GM10266 (cell line): ENCODE data around the gene DUSP10.

Experiments
- DNase-seq: peaks from one replicate; pipeline ENCODE4 v3.0.0; 2012; ENCODE audit errors: extremely low spot score
- TF ChIP-seq, protein P1 (sequence below): IDR thresholded peaks from 2 replicates; pipeline ENCODE4 v1.5.1; 2012; ENCODE audit warnings: mild to moderate bottlenecking, low read depth; ENCODE audit not compliant: control insufficient read depth, insufficient read depth; ENCODE audit errors: missing control alignments

The DUSP10 gene

DNA sequence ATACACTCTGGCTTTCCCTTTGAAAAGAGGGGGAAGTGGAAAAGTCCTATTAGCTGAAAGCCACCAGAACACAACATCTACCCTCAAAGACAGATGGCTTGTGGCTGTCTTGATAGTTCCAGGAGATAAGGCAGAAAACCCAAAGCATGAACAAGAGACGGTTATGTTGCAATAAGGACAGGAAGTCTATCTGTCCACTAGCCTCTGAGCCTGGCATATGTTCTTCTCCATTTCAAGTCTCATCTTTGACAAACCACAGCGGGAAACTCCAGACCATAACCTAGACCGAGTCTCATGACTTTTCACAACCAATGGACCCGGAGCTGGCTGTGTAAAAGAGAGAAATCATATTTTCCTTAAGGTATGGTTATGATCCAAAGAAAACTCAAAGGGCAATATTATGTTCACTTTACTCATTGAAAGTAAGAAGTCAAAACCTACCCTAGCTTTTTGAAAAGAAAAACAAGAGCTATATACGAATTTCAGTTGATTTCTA, 33.8 kb downstream of the DUSP10 start:
- peak; percentile 52 for DNase-seq
- TF ChIP-seq, protein P1, sequence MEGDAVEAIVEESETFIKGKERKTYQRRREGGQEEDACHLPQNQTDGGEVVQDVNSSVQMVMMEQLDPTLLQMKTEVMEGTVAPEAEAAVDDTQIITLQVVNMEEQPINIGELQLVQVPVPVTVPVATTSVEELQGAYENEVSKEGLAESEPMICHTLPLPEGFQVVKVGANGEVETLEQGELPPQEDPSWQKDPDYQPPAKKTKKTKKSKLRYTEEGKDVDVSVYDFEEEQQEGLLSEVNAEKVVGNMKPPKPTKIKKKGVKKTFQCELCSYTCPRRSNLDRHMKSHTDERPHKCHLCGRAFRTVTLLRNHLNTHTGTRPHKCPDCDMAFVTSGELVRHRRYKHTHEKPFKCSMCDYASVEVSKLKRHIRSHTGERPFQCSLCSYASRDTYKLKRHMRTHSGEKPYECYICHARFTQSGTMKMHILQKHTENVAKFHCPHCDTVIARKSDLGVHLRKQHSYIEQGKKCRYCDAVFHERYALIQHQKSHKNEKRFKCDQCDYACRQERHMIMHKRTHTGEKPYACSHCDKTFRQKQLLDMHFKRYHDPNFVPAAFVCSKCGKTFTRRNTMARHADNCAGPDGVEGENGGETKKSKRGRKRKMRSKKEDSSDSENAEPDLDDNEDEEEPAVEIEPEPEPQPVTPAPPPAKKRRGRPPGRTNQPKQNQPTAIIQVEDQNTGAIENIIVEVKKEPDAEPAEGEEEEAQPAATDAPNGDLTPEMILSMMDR: no peak

DNA sequence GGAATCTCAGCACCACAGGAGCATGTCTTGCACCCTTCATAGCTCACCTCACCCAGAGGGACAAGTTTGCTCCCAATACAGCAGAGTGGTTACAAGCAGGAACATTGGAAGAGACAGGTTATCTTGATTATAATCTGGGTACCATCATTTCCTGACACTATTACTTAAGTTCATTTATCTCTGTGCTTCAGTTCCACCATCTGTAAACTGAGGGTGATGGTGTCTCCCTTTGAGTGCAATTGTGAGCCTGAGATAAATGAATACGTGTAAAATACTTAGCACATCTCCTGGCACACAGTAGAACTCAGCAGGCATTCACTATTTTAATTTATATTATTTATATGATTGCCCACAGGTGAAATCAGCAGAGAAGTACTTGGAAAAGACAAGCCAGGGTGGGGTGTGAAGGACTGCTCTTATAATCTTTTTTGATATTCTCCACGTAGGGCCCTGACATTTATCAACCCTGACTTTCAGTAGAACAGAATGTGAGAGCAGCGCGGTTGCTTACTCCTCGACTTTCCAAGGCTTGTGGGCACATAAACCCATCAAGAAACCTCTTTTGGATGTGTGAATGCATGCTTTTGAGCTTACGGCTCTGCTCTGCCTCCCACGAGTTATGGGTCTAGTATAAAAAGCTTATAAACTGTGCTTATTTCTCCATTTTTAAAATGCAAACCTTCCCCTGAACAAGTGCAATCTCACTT, 34.9 kb downstream of the DUSP10 start:
- TF ChIP-seq, protein P1: no peak
- no peak for DNase-seq

DNA sequence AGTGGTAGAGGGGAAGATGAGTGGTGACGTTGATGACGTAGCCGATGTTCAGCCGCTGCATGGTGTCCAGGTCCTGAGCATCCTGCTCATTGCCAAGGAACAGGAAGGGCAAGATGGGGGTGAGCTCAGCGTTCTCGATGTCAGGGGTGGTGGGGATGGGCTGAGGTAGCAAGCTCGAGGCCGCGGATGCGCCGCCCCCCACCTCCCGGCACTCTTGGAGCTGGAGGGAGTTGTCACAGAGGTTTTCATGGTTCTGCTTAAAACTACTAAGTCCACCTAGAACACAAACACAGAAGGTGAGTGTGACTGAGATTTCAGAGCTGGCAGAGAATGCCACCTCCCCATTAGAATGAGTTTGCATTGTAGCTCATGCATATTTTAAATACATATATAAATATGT, 35.7 kb downstream of the DUSP10 start:
- TF ChIP-seq, protein P1: no peak
- no peak for DNase-seq

DNA sequence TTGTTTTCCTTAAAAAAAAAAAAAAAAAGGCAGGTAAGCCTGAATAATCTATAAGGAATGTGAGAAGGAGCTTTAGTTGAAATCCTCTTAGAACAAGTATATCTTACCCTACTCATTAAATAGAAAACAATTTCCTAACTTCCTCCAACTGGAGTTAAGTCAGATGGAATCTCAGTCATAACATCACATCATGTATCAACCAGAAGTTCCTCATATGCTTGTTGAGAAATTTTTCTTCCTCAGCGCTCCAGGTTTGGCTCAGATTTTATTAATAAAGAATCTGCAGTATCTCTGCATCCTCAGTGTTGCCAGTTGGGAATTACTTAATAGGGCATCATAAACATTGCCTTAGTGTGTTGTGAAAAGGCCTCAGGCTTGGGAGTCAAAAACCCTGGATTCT, 37.6 kb downstream of the DUSP10 start:
- TF ChIP-seq, protein P1: no peak
- DNase-seq: no peak

DNA sequence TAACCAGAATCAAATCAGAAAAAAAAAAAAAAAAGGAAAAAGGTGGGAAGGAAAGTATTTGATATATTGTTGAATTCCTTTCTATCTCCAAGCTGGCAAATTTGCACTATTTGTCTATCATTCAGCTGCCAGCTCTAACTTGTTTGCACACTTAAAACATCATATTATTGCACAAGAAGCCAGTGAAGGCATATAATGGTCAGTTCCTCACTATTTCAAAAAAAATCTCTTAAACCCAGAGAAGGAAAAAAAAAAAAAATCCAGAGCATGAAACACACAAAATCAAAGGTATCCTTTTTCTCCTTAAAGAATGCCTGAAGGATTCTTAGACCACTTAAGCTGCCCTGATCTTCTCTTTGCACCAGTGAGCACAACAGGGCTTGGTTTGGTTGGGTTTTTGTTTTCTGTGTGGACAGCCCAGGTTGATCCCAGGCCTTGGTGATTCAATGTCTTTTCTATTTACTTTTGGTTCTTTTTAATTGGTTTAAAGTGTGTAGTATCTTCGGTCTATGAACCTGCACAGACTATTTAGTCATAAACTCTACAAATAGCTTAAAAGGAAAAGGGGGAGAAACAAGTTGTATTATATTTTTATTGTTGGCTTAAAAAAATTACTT, 40.2 kb downstream of the DUSP10 start:
- no peak for DNase-seq
- TF ChIP-seq, protein P1: no peak

DNA sequence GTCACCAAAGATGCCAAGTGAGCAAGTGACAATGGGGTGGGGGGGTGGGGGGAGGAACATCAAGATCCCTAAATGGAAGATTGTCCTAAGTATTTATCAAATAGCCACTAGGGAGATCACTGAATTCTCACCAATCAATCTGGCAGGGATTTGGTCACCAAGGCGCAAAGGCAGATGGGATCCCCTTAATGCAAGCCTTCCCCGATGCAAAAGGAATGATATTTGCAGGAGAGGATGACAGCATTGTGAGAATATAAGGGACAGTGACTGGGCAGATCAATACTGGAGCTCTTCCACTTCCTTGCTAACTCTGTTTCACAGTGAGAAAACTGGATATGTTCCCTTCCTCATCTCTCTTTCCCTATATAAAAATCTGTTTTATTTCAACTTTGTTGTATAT, 40.9 kb downstream of the DUSP10 start:
- no peak for DNase-seq
- TF ChIP-seq, protein P1: no peak

DNA sequence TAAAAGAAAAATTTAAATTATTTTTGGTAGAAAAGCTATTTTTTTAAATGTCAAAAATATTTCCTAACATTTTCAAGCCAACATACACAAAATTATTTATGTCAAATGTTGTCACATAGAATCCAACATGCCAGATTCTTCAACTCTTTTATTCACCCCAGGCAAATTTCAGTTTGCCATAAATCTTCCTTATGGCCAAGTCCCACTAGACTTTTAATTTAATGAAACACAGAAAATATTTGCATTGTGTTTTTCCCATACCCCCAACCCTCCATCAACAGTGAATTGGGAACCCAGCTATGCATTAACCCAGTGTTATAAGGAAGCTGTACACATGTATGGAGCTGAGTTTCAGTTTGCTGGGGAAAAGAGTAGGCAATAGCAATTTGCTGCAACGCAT, 41.4 kb downstream of the DUSP10 start:
- TF ChIP-seq, protein P1: no peak

More for the DNA sequence above, 41.4 kb downstream of the DUSP10 start:
- DNase-seq: no peak
